PC-9 (cell line): Measurements from ENCODE around the gene CSGALNACT2. TPM values are rescaled to one million over a fixed set of nuclear protein-coding genes. Genes with fewer than 3 reads are reported as not detected.

Experiments
- BruUV-seq: library from RNA; stranded (reverse); fragments of 400-500 nt; replicated peaks from 2 replicates; lab custom pipeline; 2021; lab: Mats Ljungman, UMichigan
- CTCF ChIA-PET: fragments of 300-600 bp; sonication (Branson Sonifier 250); formaldehyde crosslinking; loops from one replicate; lab custom pipeline; 2022; ENCODE audit warnings: antibody characterized with exemption; lab: Charles Lee
- POLR2A ChIA-PET: fragments of 300-600 bp; sonication (Branson Sonifier 250); formaldehyde crosslinking; loops from one replicate; lab custom pipeline; 2022; ENCODE audit warnings: antibody characterized with exemption; ENCODE audit not compliant: unreplicated experiment; lab: Charles Lee
- DNase-seq, 2 experiments: peaks; one replicate each; pipeline versions ENCODE4 v3.0.0 to v3.0.0-alpha.2; 2015 to 2022; ENCODE audit warnings: mixed read lengths in 1 of 2
- H2AFZ ChIP-seq: fragments of 200-600 bp; sonication (generic); 2 replicates; pipeline ENCODE4 v1.8.1; 2017; ENCODE audit warnings: antibody characterized with exemption
- H3F3A ChIP-seq: fragments of 200-600 bp; sonication (generic); 2 replicates; pipeline ENCODE4 v1.8.1; 2017; ENCODE audit warnings: antibody characterized with exemption, mild to moderate bottlenecking, low read depth; ENCODE audit not compliant: insufficient read depth
- H3K27ac ChIP-seq: fragments of 200-600 bp; sonication (generic); 2 replicates; pipeline ENCODE4 v1.6.1; 2016; ENCODE audit warnings: mixed run types
- H3K27me3 ChIP-seq: fragments of 200-600 bp; sonication (generic); 2 replicates; pipeline ENCODE4 v1.6.1; 2016; ENCODE audit warnings: low read depth, mixed run types; ENCODE audit not compliant: insufficient read depth
- H3K36me3 ChIP-seq: fragments of 200-600 bp; sonication (generic); 2 replicates; pipeline ENCODE4 v1.6.1; 2016; ENCODE audit warnings: low read depth, mixed run types
- H3K4me1 ChIP-seq: fragments of 200-600 bp; sonication (generic); replicated peaks from 2 replicates; pipeline ENCODE4 v1.6.1; 2016; ENCODE audit warnings: mixed run types; ENCODE audit not compliant: insufficient read depth
- H3K4me2 ChIP-seq: fragments of 200-600 bp; sonication (generic); 2 replicates; pipeline ENCODE4 v1.6.1; 2017; ENCODE audit warnings: mixed run types
- H3K4me3 ChIP-seq: fragments of 200-600 bp; sonication (generic); 2 replicates; pipeline ENCODE4 v1.6.1; 2016; ENCODE audit warnings: mixed run types
- H3K79me2 ChIP-seq: fragments of 200-600 bp; sonication (generic); 2 replicates; pipeline ENCODE4 v1.6.1; 2017; ENCODE audit warnings: low read depth, mixed run types
- H3K9me2 ChIP-seq: fragments of 200-600 bp; sonication (generic); 2 replicates; pipeline ENCODE4 v1.8.1; 2017; ENCODE audit warnings: mild to moderate bottlenecking; ENCODE audit not compliant: insufficient read depth
- H3K9me3 ChIP-seq: fragments of 200-600 bp; sonication (generic); 2 replicates; pipeline ENCODE4 v1.8.1; 2016; ENCODE audit warnings: low read depth; ENCODE audit not compliant: insufficient read depth
- H4K20me1 ChIP-seq: fragments of 200-600 bp; sonication (generic); 2 replicates; pipeline ENCODE4 v1.8.1; 2017; ENCODE audit not compliant: insufficient read depth
- EZH2 ChIP-seq: fragments of 200-600 bp; sonication (generic); IDR thresholded peaks from 2 replicates; pipeline ENCODE4 v1.8.0; 2017; ENCODE audit warnings: antibody characterized with exemption, low read depth
- intact Hi-C: fragments of 100-400 bp; cut with micrococcal nuclease; formaldehyde crosslinking; loops from one replicate; pipeline ENCODE4 v1.10.0; 2022; ENCODE audit not compliant: unreplicated experiment
- total RNA-seq: library from RNA; stranded (reverse); gene quantifications from 2 replicates; pipeline ENCODE4 v1.2.3, GENCODE V29; 2021
- TF ChIP-seq, protein P1 (sequence below): fragments of 200-600 bp; sonication (generic); conservative IDR thresholded peaks from 2 replicates; pipeline ENCODE4 v1.6.1; 2017; ENCODE audit warnings: mixed run types, antibody characterized with exemption, mild to moderate bottlenecking, moderate library complexity

CSGALNACT2 gene
- total RNA-seq, 1 experiment from 2014 or later: 7.2 TPM

DNA sequence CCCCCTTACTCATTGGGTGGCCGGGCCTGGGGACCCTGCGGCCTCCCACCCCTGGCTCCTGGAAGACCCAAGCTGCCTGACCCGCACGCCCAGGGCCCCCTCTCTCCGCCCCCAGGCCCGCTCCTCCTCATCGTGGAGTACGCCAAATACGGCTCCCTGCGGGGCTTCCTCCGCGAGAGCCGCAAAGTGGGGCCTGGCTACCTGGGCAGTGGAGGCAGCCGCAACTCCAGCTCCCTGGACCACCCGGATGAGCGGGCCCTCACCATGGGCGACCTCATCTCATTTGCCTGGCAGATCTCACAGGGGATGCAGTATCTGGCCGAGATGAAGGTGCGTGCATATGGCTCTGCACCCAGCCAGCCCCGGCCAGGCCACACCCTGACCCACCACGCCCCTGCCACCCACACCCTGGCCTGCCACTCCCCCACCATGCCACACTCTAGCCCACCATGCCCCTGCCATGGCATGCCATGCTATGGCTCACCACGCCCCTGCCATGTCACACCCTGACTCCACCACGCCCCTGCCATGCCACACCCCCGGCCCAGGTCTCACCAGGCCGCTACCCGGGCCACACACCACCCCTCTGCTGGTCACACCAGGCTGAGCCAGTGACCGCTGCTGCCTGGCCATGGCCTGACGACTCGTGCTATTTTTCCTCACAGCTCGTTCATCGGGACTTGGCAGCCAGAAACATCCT, 18.7 kb upstream of the CSGALNACT2 start:
- Histone ChIP-seq H3K4me3 (no peak overlapping the region), H2AFZ (no peak overlapping the region), H3K4me2 (no peak overlapping the region), H3K36me3 (no peaks in the 10 kb centered on the region), H3K27me3 (peaks cover 20% of the 10 kb centered on the region), H3K27ac (no peak overlapping the region), H3F3A (no peaks in the 10 kb centered on the region), H4K20me1 (no peaks in the 10 kb centered on the region), H3K79me2 (no peaks in the 10 kb centered on the region), H3K4me1 (no peaks in the 10 kb centered on the region), H3K9me2 (no peaks in the 10 kb centered on the region), H3K9me3 (no peaks in the 10 kb centered on the region)
- BruUV-seq: no TSS peak
- no peak for TF ChIP-seq EZH2
- TF ChIP-seq, protein P1, sequence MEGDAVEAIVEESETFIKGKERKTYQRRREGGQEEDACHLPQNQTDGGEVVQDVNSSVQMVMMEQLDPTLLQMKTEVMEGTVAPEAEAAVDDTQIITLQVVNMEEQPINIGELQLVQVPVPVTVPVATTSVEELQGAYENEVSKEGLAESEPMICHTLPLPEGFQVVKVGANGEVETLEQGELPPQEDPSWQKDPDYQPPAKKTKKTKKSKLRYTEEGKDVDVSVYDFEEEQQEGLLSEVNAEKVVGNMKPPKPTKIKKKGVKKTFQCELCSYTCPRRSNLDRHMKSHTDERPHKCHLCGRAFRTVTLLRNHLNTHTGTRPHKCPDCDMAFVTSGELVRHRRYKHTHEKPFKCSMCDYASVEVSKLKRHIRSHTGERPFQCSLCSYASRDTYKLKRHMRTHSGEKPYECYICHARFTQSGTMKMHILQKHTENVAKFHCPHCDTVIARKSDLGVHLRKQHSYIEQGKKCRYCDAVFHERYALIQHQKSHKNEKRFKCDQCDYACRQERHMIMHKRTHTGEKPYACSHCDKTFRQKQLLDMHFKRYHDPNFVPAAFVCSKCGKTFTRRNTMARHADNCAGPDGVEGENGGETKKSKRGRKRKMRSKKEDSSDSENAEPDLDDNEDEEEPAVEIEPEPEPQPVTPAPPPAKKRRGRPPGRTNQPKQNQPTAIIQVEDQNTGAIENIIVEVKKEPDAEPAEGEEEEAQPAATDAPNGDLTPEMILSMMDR: no peak
- POLR2A ChIA-PET: no interaction called here
- CTCF ChIA-PET: no interaction called here
- intact Hi-C loops: no loop called here
- no peak for DNase-seq

- Histone ChIP-seq H3K27ac (no peak overlapping the region), H3F3A (no peaks in the 10 kb centered on the region), H2AFZ (no peak overlapping the region), H3K79me2 (no peaks in the 10 kb centered on the region), H3K4me1 (no peaks in the 10 kb centered on the region), H3K4me2 (no peak overlapping the region), H3K9me3 (no peaks in the 10 kb centered on the region), H3K36me3 (no peaks in the 10 kb centered on the region), H4K20me1 (no peaks in the 10 kb centered on the region), H3K27me3 (peaks cover 23% of the 10 kb centered on the region), H3K4me3 (no peak overlapping the region), H3K9me2 (no peaks in the 10 kb centered on the region)
- ChIA-PET POLR2A (no interaction called here), CTCF (no interaction called here)
- TF ChIP-seq EZH2: no peak
- TF ChIP-seq, protein P1: no peak
- no TSS peak for BruUV-seq
- DNase-seq: no peak
- intact Hi-C loops: no loop called here
Measured at GRCh38 chr10:43120116-43120928, 17.9 kb upstream of the CSGALNACT2 start.

GRCh38 chr10:43120929-43121314, 17.3 kb upstream of the CSGALNACT2 start:
- Histone ChIP-seq H3K79me2 (no peaks in the 10 kb centered on the region), H3K4me2 (no peak overlapping the region), H3F3A (no peaks in the 10 kb centered on the region), H2AFZ (no peak overlapping the region), H3K36me3 (no peaks in the 10 kb centered on the region), H3K4me1 (no peaks in the 10 kb centered on the region), H3K27ac (no peak overlapping the region), H3K27me3 (peaks cover 23% of the 10 kb centered on the region), H3K4me3 (no peak overlapping the region), H3K9me3 (no peaks in the 10 kb centered on the region), H4K20me1 (no peaks in the 10 kb centered on the region), H3K9me2 (no peaks in the 10 kb centered on the region)
- DNase-seq: no peak
- BruUV-seq: no TSS peak
- no peak for TF ChIP-seq EZH2
- TF ChIP-seq, protein P1: no peak
- CTCF ChIA-PET: no interaction called here
- intact Hi-C loops: no loop called here
- POLR2A ChIA-PET: no interaction called here
